Astrocyte of the cerebellum (primary cell): ENCODE measurements around the gene ARHGEF1.

Experiments
- DNase-seq: peaks from one replicate; pipeline ENCODE4 v3.0.0-alpha.2; 2011; ENCODE audit warnings: low read depth
- H3K4me3 ChIP-seq: 2 replicates; pipeline ENCODE4 v1.5.1; 2011; ENCODE audit warnings: mild to moderate bottlenecking, low read depth, low read length, moderate library complexity
- CTCF ChIP-seq: IDR thresholded peaks from 2 replicates; pipeline ENCODE4 v1.5.1; 2012; ENCODE audit warnings: low read length, low read depth, moderate library complexity, mild to moderate bottlenecking; ENCODE audit errors: missing control alignments
- in situ Hi-C: cut with HindIII; loops from 2 replicates; pipeline ENCODE4 v1.10.0; 2017; ENCODE audit warnings: low sequenced_read_pairs

The ARHGEF1 gene

GRCh38 chr19:41928754-41929535 lies 46.0 kb downstream of the ARHGEF1 start:
- no peak for TF ChIP-seq CTCF
- peak overlapping the region; percentile 30 for H3K4me3 ChIP-seq
- in situ Hi-C loops, result no loop called here
- DNase-seq, result no peak

GRCh38 chr19:41929536-41930071 lies 46.6 kb downstream of the ARHGEF1 start:
- TF ChIP-seq CTCF, result no peak
- in situ Hi-C loops, result no loop called here
- no peak for DNase-seq
- no peak overlapping the region for H3K4me3 ChIP-seq

- no peak overlapping the region for H3K4me3 ChIP-seq
- no peak for TF ChIP-seq CTCF
- no peak for DNase-seq
- in situ Hi-C loops, result no loop called here
Measured at GRCh38 chr19:41930322-41930722, 47.3 kb downstream of the ARHGEF1 start.

- DNase-seq, result no peak
- H3K4me3 ChIP-seq, result no peak overlapping the region
- in situ Hi-C loops, result no loop called here
- peak; percentile 40 for TF ChIP-seq CTCF
Measured at GRCh38 chr19:41930926-41931592, 48.1 kb downstream of the ARHGEF1 start.

- TF ChIP-seq CTCF, result no peak
- H3K4me3 ChIP-seq, result no peak overlapping the region
- in situ Hi-C loops, result no loop called here
- no peak for DNase-seq
Measured at GRCh38 chr19:41932259-41932719, 49.3 kb downstream of the ARHGEF1 start.

GRCh38 chr19:41932720-41933332 lies 49.8 kb downstream of the ARHGEF1 start:
- no peak for TF ChIP-seq CTCF
- in situ Hi-C loops, result no loop called here
- H3K4me3 ChIP-seq, result no peak overlapping the region
- no peak for DNase-seq
